Vagina (tissue), 2 donors: ENCODE measurements around the gene NPW. TPM values are rescaled to one million over a fixed set of nuclear protein-coding genes. Genes with fewer than 3 reads are reported as not detected.
A peak's percentile ranks its signal among the peaks of the same experiment; 100 is the strongest.
"Not testable (repeated sequence)": the region's sequence is repeated elsewhere in the genome, so short reads cannot be mapped to it uniquely, and the experiment has no call there.

Experiments
- DNase-seq, 2 donors: peaks; one replicate each; pipeline ENCODE4 v3.0.0-alpha.2; 2017; ENCODE audit errors: extremely low spot score in 2 of 2
- H3K27ac ChIP-seq: fragments of 200-600 bp; sonication (generic); one replicate; pipeline ENCODE4 v1.5.1; 2019
- H3K27me3 ChIP-seq: fragments of 200-600 bp; sonication (generic); one replicate; pipeline ENCODE4 v1.5.1; 2019
- H3K36me3 ChIP-seq, 2 donors: fragments of 200-600 bp; sonication (generic); one replicate each; pipeline ENCODE4 v1.5.1; 2017 to 2019
- H3K4me1 ChIP-seq: fragments of 200-600 bp; sonication (generic); one replicate; pipeline ENCODE4 v1.5.1; 2019
- H3K4me3 ChIP-seq, 2 donors: fragments of 200-600 bp; sonication (generic); 1 replicate in 1 of 2; 2 replicates in 1 of 2; pipeline ENCODE4 v1.5.1; 2016 to 2019
- H3K9me3 ChIP-seq: fragments of 200-600 bp; sonication (generic); one replicate; pipeline ENCODE4 v1.5.1; 2019
- POLR2A ChIP-seq, 2 donors: fragments of 450-650 bp; IDR thresholded peaks; one replicate each; pipeline ENCODE4 v1.6.1; 2017; ENCODE audit warnings: antibody characterized with exemption in 2 of 2, mild to moderate bottlenecking in 2 of 2, moderate library complexity in 2 of 2
- POLR2AphosphoS5 ChIP-seq, 2 donors: sonication (generic); formaldehyde crosslinking; IDR thresholded peaks; one replicate each; pipeline ENCODE4 v1.9.0; 2017; ENCODE audit warnings: antibody characterized with exemption in 2 of 2, mild to moderate bottlenecking in 2 of 2, low read depth in 1 of 2; ENCODE audit not compliant: insufficient read depth in 1 of 2
- intact Hi-C: fragments of 100-400 bp; cut with DNase I; formaldehyde crosslinking; loops from one replicate; pipeline ENCODE4 v1.15.1; 2023
- total RNA-seq: library from RNA; depleted of rRNA; stranded (reverse); fragments of >200 nt; gene quantifications from one replicate; pipeline ENCODE4 v1.2.3, GENCODE V29; 2016
- TF ChIP-seq, protein P1 (sequence below), 3 experiments: fragments of 450-650 bp in 2 of 3; fragments of 200-600 bp in 1 of 3; sonication (generic) in 1 of 3; IDR thresholded peaks; one replicate each; pipeline ENCODE4 v1.5.1; 2017 to 2019; ENCODE audit warnings: antibody characterized with exemption in 3 of 3, mild to moderate bottlenecking in 2 of 3, moderate library complexity in 2 of 3

Gene NPW
- total RNA-seq, 1 donor from 2014 or later: not detected

DNA sequence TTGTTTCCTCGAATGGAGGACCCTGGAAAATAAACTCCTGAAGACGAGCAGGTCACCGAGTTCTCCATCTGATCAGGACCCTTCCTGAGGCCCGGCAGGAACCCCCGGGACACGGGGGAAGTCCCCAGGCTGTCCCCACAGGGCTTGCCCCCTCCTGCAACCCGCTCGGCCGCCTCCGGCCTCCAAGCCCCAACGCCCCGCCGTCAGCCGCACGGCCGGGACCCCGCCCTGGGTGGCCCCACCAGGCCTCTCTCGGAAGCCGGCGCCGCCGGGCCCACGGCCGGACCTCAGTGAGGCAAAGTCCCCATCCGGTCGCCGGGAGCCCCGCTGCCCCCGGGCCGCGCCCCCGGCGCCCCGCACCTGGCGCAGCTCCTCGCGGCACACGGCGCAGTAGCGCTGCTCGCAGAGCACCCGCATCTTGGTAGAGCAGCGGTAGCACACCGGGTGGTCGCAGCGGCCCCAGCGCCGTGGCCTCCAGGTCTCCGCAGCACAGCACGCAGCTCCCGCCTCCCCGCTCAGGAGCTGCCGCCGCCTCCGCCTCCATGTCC is 10.3 kb upstream of the NPW start:
- DNase-seq: no peak
- Histone ChIP-seq H3K27ac (peak overlapping the region; percentile 85), H3K27me3 (no peaks in the 10 kb centered on the region), H3K4me3 (peak overlapping the region; percentile 90 to 94), H3K36me3 (no peaks in the 10 kb centered on the region), H3K4me1 (peaks cover 58% of the 10 kb centered on the region), H3K9me3 (no peaks in the 10 kb centered on the region)
- intact Hi-C loops: no loop called here
- no peak for TF ChIP-seq POLR2A (IDR thresholded peaks at IDR 0.05)
- TF ChIP-seq POLR2AphosphoS5 (IDR thresholded peaks at IDR 0.05; ENCODE audit: insufficient read depth in 1 of 2, low read depth in 1 of 2): no peak
- TF ChIP-seq, protein P1, sequence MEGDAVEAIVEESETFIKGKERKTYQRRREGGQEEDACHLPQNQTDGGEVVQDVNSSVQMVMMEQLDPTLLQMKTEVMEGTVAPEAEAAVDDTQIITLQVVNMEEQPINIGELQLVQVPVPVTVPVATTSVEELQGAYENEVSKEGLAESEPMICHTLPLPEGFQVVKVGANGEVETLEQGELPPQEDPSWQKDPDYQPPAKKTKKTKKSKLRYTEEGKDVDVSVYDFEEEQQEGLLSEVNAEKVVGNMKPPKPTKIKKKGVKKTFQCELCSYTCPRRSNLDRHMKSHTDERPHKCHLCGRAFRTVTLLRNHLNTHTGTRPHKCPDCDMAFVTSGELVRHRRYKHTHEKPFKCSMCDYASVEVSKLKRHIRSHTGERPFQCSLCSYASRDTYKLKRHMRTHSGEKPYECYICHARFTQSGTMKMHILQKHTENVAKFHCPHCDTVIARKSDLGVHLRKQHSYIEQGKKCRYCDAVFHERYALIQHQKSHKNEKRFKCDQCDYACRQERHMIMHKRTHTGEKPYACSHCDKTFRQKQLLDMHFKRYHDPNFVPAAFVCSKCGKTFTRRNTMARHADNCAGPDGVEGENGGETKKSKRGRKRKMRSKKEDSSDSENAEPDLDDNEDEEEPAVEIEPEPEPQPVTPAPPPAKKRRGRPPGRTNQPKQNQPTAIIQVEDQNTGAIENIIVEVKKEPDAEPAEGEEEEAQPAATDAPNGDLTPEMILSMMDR (IDR thresholded peaks at IDR 0.05): no peak

DNA sequence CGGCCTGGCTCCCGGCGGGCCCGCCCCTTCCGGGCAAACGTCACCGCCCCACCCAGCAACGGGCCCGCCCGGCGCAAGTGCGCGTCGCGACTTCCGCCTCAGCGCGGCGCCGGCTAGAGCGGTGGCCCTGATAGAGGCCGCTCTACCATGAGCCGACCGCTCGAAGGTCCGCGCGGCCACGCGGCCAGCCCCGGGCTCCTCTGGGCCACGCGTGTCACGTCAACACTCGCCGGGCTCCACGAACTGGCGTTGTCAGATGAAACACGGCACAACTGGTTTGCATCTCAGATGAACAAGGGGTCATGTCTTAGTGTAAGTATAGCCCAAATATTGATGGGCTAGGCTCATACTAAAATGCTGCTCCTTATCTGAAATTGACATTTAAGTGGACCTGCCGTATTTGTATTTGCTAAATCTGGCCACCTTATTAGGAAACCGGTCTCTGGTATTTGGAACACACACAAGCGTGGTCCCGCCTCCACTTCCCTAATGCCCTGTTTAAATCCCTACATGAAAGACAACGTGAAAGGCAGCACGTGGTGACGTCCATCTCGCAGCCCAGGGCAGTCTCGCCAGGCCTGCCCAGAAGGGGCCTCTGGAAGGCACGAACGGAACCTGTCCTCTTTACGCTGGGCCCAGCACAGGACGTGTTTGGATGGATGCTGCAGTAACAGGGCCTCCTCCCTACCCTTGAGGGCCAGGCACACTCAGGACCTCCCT is 9.6 kb upstream of the NPW start, which contains the start of gene ZNF598:
Gene ZNF598, minus strand, starts transcription at position 31 of the 720 bp plus-strand sequence.
- intact Hi-C loops: no loop called here
- Histone ChIP-seq H3K36me3 (no peaks in the 10 kb centered on the region), H3K4me1 (peaks cover 51% of the 10 kb centered on the region), H3K9me3 (no peaks in the 10 kb centered on the region), H3K4me3 (peak within 1 kb of the TSS; percentile 90 to 94), H3K27ac (peak within 1 kb of the TSS; percentile 85), H3K27me3 (no peaks in the 10 kb centered on the region)
- DNase-seq: no peak
- peak in 1 of 2 donors; percentile 77 for TF ChIP-seq POLR2A (IDR thresholded peaks at IDR 0.05)
- peak; percentile 22 to 95 for TF ChIP-seq POLR2AphosphoS5 (IDR thresholded peaks at IDR 0.05; ENCODE audit: insufficient read depth in 1 of 2, low read depth in 1 of 2)
- TF ChIP-seq, protein P1 (IDR thresholded peaks at IDR 0.05): no peak

GRCh38 chr16:2011726-2012125 is 7.9 kb upstream of the NPW start:
- H3K4me3 ChIP-seq, intact Hi-C loops, H3K27me3 ChIP-seq, H3K36me3 ChIP-seq, H3K9me3 ChIP-seq, H3K27ac ChIP-seq, DNase-seq: not testable (repeated sequence)
- peaks cover 33% of the 10 kb centered on the region for H3K4me1 ChIP-seq

GRCh38 chr16:2013527-2013926 is 6.1 kb upstream of the NPW start:
- no peak overlapping the region for H3K4me3 ChIP-seq
- intact Hi-C loops: no loop called here

GRCh38 chr16:2015117-2015946 is 4.3 kb upstream of the NPW start:
- H3K27me3 ChIP-seq: peaks cover 9% of the 10 kb centered on the region
- H3K4me1 ChIP-seq: peaks cover 15% of the 10 kb centered on the region
- no peaks in the 10 kb centered on the region for H3K36me3 ChIP-seq
- TF ChIP-seq, protein P1 (IDR thresholded peaks at IDR 0.05): no peak
- TF ChIP-seq POLR2AphosphoS5 (IDR thresholded peaks at IDR 0.05; ENCODE audit: insufficient read depth in 1 of 2, low read depth in 1 of 2): peak; percentile 22 to 87
- intact Hi-C loops: no loop called here
- no peak for DNase-seq
- H3K27ac ChIP-seq: peak overlapping the region; percentile 16
- no peak overlapping the region for H3K4me3 ChIP-seq
- H3K9me3 ChIP-seq: no peaks in the 10 kb centered on the region

More at GRCh38 chr16:2013527-2013926, 6.1 kb upstream of the NPW start:
- H3K27me3 ChIP-seq: no peaks in the 10 kb centered on the region
- H3K4me1 ChIP-seq: peaks cover 15% of the 10 kb centered on the region
- H3K36me3 ChIP-seq: no peaks in the 10 kb centered on the region
- H3K9me3 ChIP-seq: no peaks in the 10 kb centered on the region
- no peak for DNase-seq
- no peak overlapping the region for H3K27ac ChIP-seq
- TF ChIP-seq POLR2AphosphoS5 (IDR thresholded peaks at IDR 0.05; ENCODE audit: insufficient read depth in 1 of 2, low read depth in 1 of 2) (no peak), POLR2A (IDR thresholded peaks at IDR 0.05) (no peak)
- TF ChIP-seq, protein P1 (IDR thresholded peaks at IDR 0.05): no peak
